Caco-2 (cell line): Measurements from ENCODE around the gene PCDH1. TPM values are rescaled to one million over a fixed set of nuclear protein-coding genes. Genes with fewer than 3 reads are reported as not detected.

Experiments used
- BruUV-seq: library from RNA; stranded (reverse); fragments of 400-500 nt; replicated peaks from 2 replicates; lab custom pipeline; 2021; lab: Mats Ljungman, UMichigan
- CTCF ChIA-PET: fragments of 300-600 bp; sonication (Branson Sonifier 250); formaldehyde crosslinking; loops from one replicate; lab custom pipeline; 2022; ENCODE audit warnings: antibody characterized with exemption; lab: Charles Lee
- POLR2A ChIA-PET: fragments of 300-600 bp; sonication (Branson Sonifier 250); formaldehyde crosslinking; loops from one replicate; lab custom pipeline; 2022; ENCODE audit warnings: antibody characterized with exemption; lab: Charles Lee
- DNase-seq, 2 experiments: peaks; one replicate each; pipeline versions ENCODE4 v3.0.0 to v3.0.0-alpha.2; 2020 to 2022
- H3K27me3 ChIP-seq: replicated peaks from 2 replicates; pipeline ENCODE4 v1.6.0; 2011; ENCODE audit warnings: low read length; ENCODE audit not compliant: control insufficient read depth, insufficient read depth
- H3K36me3 ChIP-seq: 2 replicates; pipeline ENCODE4 v1.5.1; 2011; ENCODE audit warnings: low read length; ENCODE audit not compliant: control insufficient read depth, insufficient read depth
- H3K4me1 ChIP-seq: fragments of 250-450 bp; sonication (Bioruptor Pico); 2 replicates; pipeline ENCODE4 v1.5.1; 2020; ENCODE audit warnings: mild to moderate bottlenecking
- H3K4me3 ChIP-seq: 2 replicates; pipeline ENCODE4 v1.5.1; 2011; ENCODE audit warnings: low read depth, mild to moderate bottlenecking, control low read depth, low read length
- H3K9me3 ChIP-seq: fragments of 250-450 bp; sonication (Bioruptor Pico); 2 replicates; pipeline ENCODE4 v1.5.1; 2020; ENCODE audit warnings: mild to moderate bottlenecking, moderate library complexity
- H3K27ac Mint-ChIP-seq: one replicate; pipeline ENCODE4 v1.8.0; 2022; ENCODE audit warnings: mixed read lengths; ENCODE audit not compliant: unreplicated experiment
- H3K27me3 Mint-ChIP-seq: one replicate; pipeline ENCODE4 v1.8.0; 2022; ENCODE audit warnings: mixed read lengths; ENCODE audit not compliant: insufficient read depth, unreplicated experiment
- H3K36me3 Mint-ChIP-seq: one replicate; pipeline ENCODE4 v1.8.0; 2022; ENCODE audit warnings: mild to moderate bottlenecking, mixed read lengths; ENCODE audit not compliant: insufficient read depth, unreplicated experiment
- H3K4me1 Mint-ChIP-seq: one replicate; pipeline ENCODE4 v1.8.0; 2022; ENCODE audit warnings: low read depth, mixed read lengths; ENCODE audit not compliant: unreplicated experiment
- H3K4me3 Mint-ChIP-seq: one replicate; pipeline ENCODE4 v1.8.0; 2022; ENCODE audit warnings: mild to moderate bottlenecking, moderate library complexity, mixed read lengths; ENCODE audit not compliant: unreplicated experiment
- H3K9me3 Mint-ChIP-seq: one replicate; pipeline ENCODE4 v1.8.0; 2022; ENCODE audit warnings: mixed read lengths; ENCODE audit not compliant: unreplicated experiment
- intact Hi-C: fragments of 100-400 bp; cut with micrococcal nuclease; formaldehyde crosslinking; loops from one replicate; pipeline ENCODE4 v1.10.0; 2022; ENCODE audit not compliant: unreplicated experiment
- total RNA-seq: library from RNA; stranded (reverse); gene quantifications from 2 replicates; pipeline ENCODE4 v1.2.3, GENCODE V29; 2022
- TF ChIP-seq, protein P1 (sequence below), 2 experiments: fragments of 200-600 bp in 1 of 2; IDR thresholded peaks; 1 replicate in 1 of 2; 2 replicates in 1 of 2; pipeline versions ENCODE4 v1.5.1 to v1.8.0; 2011 to 2022; ENCODE audit warnings: antibody characterized with exemption in 1 of 2, control low read depth in 1 of 2, inconsistent platforms in 1 of 2, low read depth in 1 of 2, low read length in 1 of 2, mild to moderate bottlenecking in 1 of 2, moderate library complexity in 1 of 2; ENCODE audit not compliant: insufficient read depth in 1 of 2, severe bottlenecking in 1 of 2, unreplicated experiment in 1 of 2

Gene PCDH1
- total RNA-seq, 1 experiment from 2014 or later = 1.5 TPM

DNA sequence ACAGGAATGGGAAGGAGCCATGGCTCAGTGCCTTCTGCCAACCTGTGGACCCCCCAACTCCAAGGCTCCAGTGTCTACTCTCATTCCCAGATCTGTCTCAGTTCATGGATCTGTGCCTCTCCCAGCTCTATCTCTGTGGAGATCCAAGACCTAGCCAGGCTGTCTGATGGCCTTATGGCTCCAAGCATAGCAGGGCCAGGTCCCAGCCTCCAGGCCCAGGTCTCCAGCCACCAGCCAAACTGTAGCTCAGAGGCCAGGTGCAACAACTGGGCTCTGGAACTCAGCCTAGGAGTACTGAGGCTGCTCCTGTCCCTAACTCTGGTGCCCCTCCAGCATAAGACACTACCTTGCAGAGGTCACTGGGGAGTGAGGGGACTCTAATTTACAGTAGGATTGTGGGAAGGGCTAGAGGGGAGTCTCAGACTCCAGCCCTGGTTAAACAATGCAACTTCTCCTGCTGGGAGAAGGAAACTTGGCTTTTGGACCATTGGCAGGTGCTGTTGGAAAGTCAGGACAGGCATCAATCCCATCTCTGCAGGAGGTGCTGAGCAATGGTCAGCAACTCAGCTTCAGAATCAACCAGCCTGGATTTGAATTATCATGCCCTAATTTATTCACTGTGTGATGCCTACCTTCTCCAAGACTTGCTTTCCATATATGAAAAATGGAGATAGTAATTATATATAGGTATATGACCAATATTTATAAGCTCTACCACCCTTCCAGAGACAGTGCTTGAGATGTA, 63.0 kb downstream of the PCDH1 start:
- ChIA-PET CTCF (interaction anchor here (0.7 to 1.9 kb wide), 9 partner anchors 11 to 123 kb away, joined by 3 to 12 read pairs (median 5); no protein-coding TSS in a partner anchor), POLR2A (no interaction called here)
- no peaks in the 10 kb centered on the region for H3K4me1 Mint-ChIP-seq
- intact Hi-C loops = no loop called here
- H3K27ac Mint-ChIP-seq = no peak overlapping the region
- BruUV-seq = no TSS peak
- no peaks in the 10 kb centered on the region for H3K9me3 Mint-ChIP-seq
- H3K36me3 Mint-ChIP-seq = no peaks in the 10 kb centered on the region
- no peak overlapping the region for H3K4me3 Mint-ChIP-seq
- Histone ChIP-seq H3K4me3 (no peak overlapping the region), H3K9me3 (no peaks in the 10 kb centered on the region), H3K4me1 (no peaks in the 10 kb centered on the region), H3K36me3 (no peaks in the 10 kb centered on the region), H3K27me3 (peaks cover 1% of the 10 kb centered on the region; the same call in 1 of the 2 replicates)
- H3K27me3 Mint-ChIP-seq = peaks cover 11% of the 10 kb centered on the region
- TF ChIP-seq, protein P1, sequence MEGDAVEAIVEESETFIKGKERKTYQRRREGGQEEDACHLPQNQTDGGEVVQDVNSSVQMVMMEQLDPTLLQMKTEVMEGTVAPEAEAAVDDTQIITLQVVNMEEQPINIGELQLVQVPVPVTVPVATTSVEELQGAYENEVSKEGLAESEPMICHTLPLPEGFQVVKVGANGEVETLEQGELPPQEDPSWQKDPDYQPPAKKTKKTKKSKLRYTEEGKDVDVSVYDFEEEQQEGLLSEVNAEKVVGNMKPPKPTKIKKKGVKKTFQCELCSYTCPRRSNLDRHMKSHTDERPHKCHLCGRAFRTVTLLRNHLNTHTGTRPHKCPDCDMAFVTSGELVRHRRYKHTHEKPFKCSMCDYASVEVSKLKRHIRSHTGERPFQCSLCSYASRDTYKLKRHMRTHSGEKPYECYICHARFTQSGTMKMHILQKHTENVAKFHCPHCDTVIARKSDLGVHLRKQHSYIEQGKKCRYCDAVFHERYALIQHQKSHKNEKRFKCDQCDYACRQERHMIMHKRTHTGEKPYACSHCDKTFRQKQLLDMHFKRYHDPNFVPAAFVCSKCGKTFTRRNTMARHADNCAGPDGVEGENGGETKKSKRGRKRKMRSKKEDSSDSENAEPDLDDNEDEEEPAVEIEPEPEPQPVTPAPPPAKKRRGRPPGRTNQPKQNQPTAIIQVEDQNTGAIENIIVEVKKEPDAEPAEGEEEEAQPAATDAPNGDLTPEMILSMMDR (IDR thresholded peaks at IDR 0.05; ENCODE audit: insufficient read depth in 1 of 2, low read depth in 1 of 2, low read length in 1 of 2, severe bottlenecking in 1 of 2, unreplicated experiment in 1 of 2) = no peak
- DNase-seq = no peak

DNA sequence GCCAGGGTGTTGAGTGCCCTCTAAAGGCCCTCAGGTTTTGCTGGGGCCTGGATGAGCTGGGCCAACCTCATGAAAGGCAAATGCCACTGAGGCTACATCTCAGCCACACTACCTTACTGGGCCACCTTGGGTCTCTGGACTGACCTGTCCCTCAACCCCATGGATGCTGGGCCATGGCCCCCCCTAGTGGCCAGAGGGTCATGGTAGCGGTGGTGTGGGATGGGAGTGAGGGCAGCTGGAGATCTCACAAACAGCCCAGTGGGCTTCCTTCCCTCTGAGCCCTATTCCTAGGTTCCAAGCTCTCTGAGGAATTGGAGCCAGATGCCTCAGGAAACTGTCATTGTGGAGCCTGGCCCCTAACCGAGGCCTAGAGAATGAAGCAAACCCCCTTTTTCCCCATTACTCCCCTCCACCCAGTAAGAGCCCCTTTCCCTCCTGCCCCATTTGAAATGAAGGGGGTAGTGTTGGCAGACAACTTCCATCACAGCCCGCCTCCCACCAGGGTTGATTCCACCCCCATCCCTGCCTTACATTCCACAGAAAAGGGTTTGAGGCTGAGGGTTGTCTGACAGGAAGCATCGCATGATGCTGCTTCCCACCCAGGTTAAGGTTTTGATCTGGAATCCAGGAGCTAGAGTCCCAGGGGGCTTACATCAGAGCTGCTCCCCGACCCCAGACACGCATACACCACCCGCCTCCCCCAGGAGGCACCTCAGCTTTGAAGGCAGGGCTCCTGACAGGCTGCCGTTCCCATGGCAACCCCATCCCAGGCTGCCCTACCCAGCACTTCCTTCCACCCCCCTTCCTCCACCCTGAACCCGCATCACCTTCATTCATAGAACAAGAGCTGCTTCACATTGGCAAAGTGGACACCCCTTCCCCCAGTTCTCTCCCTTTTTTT, 63.9 kb downstream of the PCDH1 start:
- no peak overlapping the region for H3K27ac Mint-ChIP-seq
- TF ChIP-seq, protein P1 (IDR thresholded peaks at IDR 0.05; ENCODE audit: insufficient read depth in 1 of 2, low read depth in 1 of 2, low read length in 1 of 2, severe bottlenecking in 1 of 2, unreplicated experiment in 1 of 2) = peak; percentile 81 to 87
- no TSS peak for BruUV-seq
- peaks cover 11% of the 10 kb centered on the region for H3K27me3 Mint-ChIP-seq
- no peaks in the 10 kb centered on the region for H3K36me3 Mint-ChIP-seq
- H3K27me3 ChIP-seq = peaks cover 1% of the 10 kb centered on the region; the same call in 1 of the 2 replicates
- intact Hi-C loops = loop anchor here (1.0 to 5.0 kb wide), 4 partner anchors 57 to 122 kb away; no protein-coding TSS in a partner anchor
- H3K4me1 Mint-ChIP-seq = no peaks in the 10 kb centered on the region
- no peaks in the 10 kb centered on the region for H3K4me1 ChIP-seq
- CTCF ChIA-PET = interaction anchor here (0.6 to 1.9 kb wide), 12 partner anchors 22 to 1103 kb away, joined by 3 to 12 read pairs (median 4); no protein-coding TSS in a partner anchor
- no peak overlapping the region for H3K4me3 Mint-ChIP-seq
- POLR2A ChIA-PET = no interaction called here
- H3K4me3 ChIP-seq = no peak overlapping the region
- DNase-seq = peak; percentile 76 to 86
- H3K9me3 Mint-ChIP-seq = no peaks in the 10 kb centered on the region
- no peaks in the 10 kb centered on the region for H3K36me3 ChIP-seq
- H3K9me3 ChIP-seq = no peaks in the 10 kb centered on the region

DNA sequence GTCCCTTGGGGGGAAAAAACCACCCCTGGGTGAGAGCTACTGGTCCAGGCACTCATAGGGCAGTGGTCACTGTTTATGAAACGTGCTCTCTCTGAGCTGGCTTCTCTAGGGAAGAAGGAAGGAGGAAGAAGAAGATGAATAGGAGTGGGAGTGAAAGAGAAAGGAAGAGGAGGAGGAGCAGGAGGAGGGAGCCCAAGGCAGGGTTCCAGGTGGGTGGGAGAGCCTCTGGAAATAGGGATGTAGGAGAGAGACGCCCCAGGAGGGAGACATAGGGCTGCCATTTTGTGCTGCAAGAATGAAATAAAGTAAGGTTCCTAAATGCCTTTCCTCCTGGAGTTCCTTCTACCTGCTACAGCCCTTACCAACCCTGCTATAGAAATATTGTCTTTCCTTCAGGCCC, 65.7 kb downstream of the PCDH1 start:
- peaks cover 1% of the 10 kb centered on the region; the same call in 1 of the 2 replicates for H3K27me3 ChIP-seq
- no peaks in the 10 kb centered on the region for H3K36me3 Mint-ChIP-seq
- H3K27ac Mint-ChIP-seq = no peak overlapping the region
- no TSS peak for BruUV-seq
- H3K4me3 ChIP-seq = no peak overlapping the region
- H3K4me1 Mint-ChIP-seq = no peaks in the 10 kb centered on the region
- no peak overlapping the region for H3K4me3 Mint-ChIP-seq
- no peak for DNase-seq
- ChIA-PET CTCF (interaction anchor here (0.6 to 1.9 kb wide), 4 partner anchors 30 to 362 kb away, joined by 3 to 8 read pairs (median 4); no protein-coding TSS in a partner anchor), POLR2A (no interaction called here)
- H3K36me3 ChIP-seq = no peaks in the 10 kb centered on the region
- no peaks in the 10 kb centered on the region for H3K9me3 ChIP-seq
- TF ChIP-seq, protein P1 (IDR thresholded peaks at IDR 0.05; ENCODE audit: insufficient read depth in 1 of 2, low read depth in 1 of 2, low read length in 1 of 2, severe bottlenecking in 1 of 2, unreplicated experiment in 1 of 2) = no peak
- H3K27me3 Mint-ChIP-seq = peaks cover 15% of the 10 kb centered on the region
- H3K4me1 ChIP-seq = no peaks in the 10 kb centered on the region
- intact Hi-C loops = loop anchor here (5.0 kb wide), 1 partner anchor 55 kb away; no protein-coding TSS in a partner anchor
- H3K9me3 Mint-ChIP-seq = no peaks in the 10 kb centered on the region
